MCF 10A (cell line): Measurements from ENCODE around the gene ANO6. TPM values are rescaled to one million over a fixed set of nuclear protein-coding genes. Genes with fewer than 3 reads are reported as not detected.

Source experiments
- BruUV-seq: library from RNA; stranded (reverse); fragments of 400-500 nt; replicated peaks from 2 replicates; lab custom pipeline; 2021; lab: Mats Ljungman, UMichigan
- CTCF ChIA-PET: fragments of 300-600 bp; sonication (Branson Sonifier 250); formaldehyde crosslinking; extraction: SDS; loops from one replicate; lab custom pipeline; 2021; ENCODE audit warnings: antibody characterized with exemption, inconsistent platforms; lab: Yijun Ruan, JAX
- POLR2A ChIA-PET: fragments of 300-600, 350-650 bp; sonication (Branson Sonifier 250); formaldehyde crosslinking; extraction: SDS; loops from one replicate; lab custom pipeline; 2020; ENCODE audit warnings: antibody characterized with exemption, inconsistent platforms; lab: Yijun Ruan, JAX
- DNase-seq: peaks from one replicate; pipeline ENCODE4 v3.0.0-alpha.2; 2018; ENCODE audit not compliant: unreplicated experiment
- H3K27ac Mint-ChIP-seq: one replicate; pipeline ENCODE4 v1.8.0; 2022; ENCODE audit warnings: mild to moderate bottlenecking, low read depth, mixed read lengths; ENCODE audit not compliant: unreplicated experiment
- H3K27me3 Mint-ChIP-seq: one replicate; pipeline ENCODE4 v1.8.0; 2022; ENCODE audit warnings: mixed read lengths; ENCODE audit not compliant: insufficient read depth, unreplicated experiment
- H3K36me3 Mint-ChIP-seq: one replicate; pipeline ENCODE4 v1.8.0; 2022; ENCODE audit warnings: mild to moderate bottlenecking, moderate library complexity, mixed read lengths; ENCODE audit not compliant: insufficient read depth, unreplicated experiment
- H3K4me1 Mint-ChIP-seq: one replicate; pipeline ENCODE4 v1.8.0; 2022; ENCODE audit warnings: mixed read lengths; ENCODE audit not compliant: insufficient read depth, unreplicated experiment
- H3K4me3 Mint-ChIP-seq: one replicate; pipeline ENCODE4 v1.8.0; 2022; ENCODE audit warnings: mild to moderate bottlenecking, moderate library complexity, mixed read lengths; ENCODE audit not compliant: unreplicated experiment
- H3K9me3 Mint-ChIP-seq: one replicate; pipeline ENCODE4 v1.8.0; 2022; ENCODE audit warnings: mixed read lengths; ENCODE audit not compliant: unreplicated experiment
- CTCF ChIP-seq: fragments of 200-600 bp; IDR thresholded peaks from one replicate; pipeline ENCODE4 v1.8.0; 2022; ENCODE audit warnings: antibody characterized with exemption, mild to moderate bottlenecking; ENCODE audit not compliant: unreplicated experiment
- intact Hi-C: fragments of 100-400 bp; cut with micrococcal nuclease; formaldehyde crosslinking; loops from 2 replicates; pipeline ENCODE4 v1.14.1; 2022
- total RNA-seq: library from RNA; stranded (reverse); gene quantifications from 2 replicates; pipeline ENCODE4 v1.2.3, GENCODE V29; 2022

The ANO6 gene
- total RNA-seq, 1 experiment from 2014 or later = 25.4 TPM

DNA sequence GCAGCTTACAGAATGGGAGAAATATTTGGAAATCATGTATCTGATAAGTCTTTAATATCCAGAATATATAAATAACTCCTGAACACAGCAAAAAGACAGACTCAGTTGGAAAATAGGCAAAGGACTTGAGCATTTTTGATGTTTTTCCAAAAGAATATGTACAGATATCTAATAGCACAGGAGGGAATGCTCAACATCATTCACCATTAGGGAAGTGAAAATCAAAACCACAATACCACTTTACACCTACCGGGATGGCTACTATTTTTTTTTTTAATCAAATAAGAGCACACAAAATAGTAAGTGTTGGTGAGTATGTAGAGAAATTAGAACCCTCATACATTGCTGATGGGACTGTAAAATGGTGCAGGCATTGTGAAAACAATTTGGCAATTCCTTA, 75.6 kb downstream of the ANO6 start:
- POLR2A ChIA-PET = interaction anchor here (1.8 to 2.4 kb wide), 5 partner anchors 10 to 437 kb away, joined by 7 to 31 read pairs (median 12); partner anchors contain the start of gene ANO6

GRCh38 chr12:45292486-45293195, 76.7 kb downstream of the ANO6 start:
- DNase-seq = no peak
- peak overlapping the region; percentile 35 for H3K27ac Mint-ChIP-seq
- H3K9me3 Mint-ChIP-seq = no peaks in the 10 kb centered on the region
- no peaks in the 10 kb centered on the region for H3K36me3 Mint-ChIP-seq
- H3K4me1 Mint-ChIP-seq = peaks cover 18% of the 10 kb centered on the region
- H3K4me3 Mint-ChIP-seq = no peak overlapping the region
- ChIA-PET POLR2A (interaction anchor here (0.7 to 1.6 kb wide), 3 partner anchors 24 to 1271 kb away, joined by 3 to 6 read pairs (median 3); no protein-coding TSS in a partner anchor), CTCF (no interaction called here)
- no peak for TF ChIP-seq CTCF
- no peaks in the 10 kb centered on the region for H3K27me3 Mint-ChIP-seq
- intact Hi-C loops = no loop called here
- no TSS peak for BruUV-seq

More for the DNA sequence above, 75.6 kb downstream of the ANO6 start:
- no TSS peak for BruUV-seq
- CTCF ChIA-PET = interaction anchor here (2.8 kb wide), 1 partner anchor 23 kb away, joined by 11 read pairs; no protein-coding TSS in a partner anchor
- no peaks in the 10 kb centered on the region for H3K27me3 Mint-ChIP-seq
- H3K4me1 Mint-ChIP-seq = peaks cover 18% of the 10 kb centered on the region
- no peak overlapping the region for H3K4me3 Mint-ChIP-seq
- no peaks in the 10 kb centered on the region for H3K36me3 Mint-ChIP-seq
- intact Hi-C loops = no loop called here
- DNase-seq = no peak
- no peak overlapping the region for H3K27ac Mint-ChIP-seq
- TF ChIP-seq CTCF = no peak
- no peaks in the 10 kb centered on the region for H3K9me3 Mint-ChIP-seq

- Mint-ChIP-seq H3K9me3 (no peaks in the 10 kb centered on the region), H3K27ac (peak overlapping the region; percentile 31), H3K4me1 (peaks cover 24% of the 10 kb centered on the region), H3K4me3 (no peak overlapping the region), H3K36me3 (no peaks in the 10 kb centered on the region), H3K27me3 (no peaks in the 10 kb centered on the region)
- TF ChIP-seq CTCF = no peak
- DNase-seq = no peak
- no TSS peak for BruUV-seq
- intact Hi-C loops = no loop called here
- ChIA-PET POLR2A (interaction anchor here (1.8 kb wide), 1 partner anchor 79 kb away, joined by 5 read pairs; the partner anchor contains the start of gene ANO6), CTCF (interaction anchor here (1.0 kb wide), 1 partner anchor 84 kb away, joined by 4 read pairs; no protein-coding TSS in a partner anchor)
Observed at GRCh38 chr12:45294906-45295305, 79.0 kb downstream of the ANO6 start.

GRCh38 chr12:45296046-45296586, 80.2 kb downstream of the ANO6 start:
- no peaks in the 10 kb centered on the region for H3K36me3 Mint-ChIP-seq
- no peak overlapping the region for H3K27ac Mint-ChIP-seq
- no peaks in the 10 kb centered on the region for H3K27me3 Mint-ChIP-seq
- no peak overlapping the region for H3K4me3 Mint-ChIP-seq
- H3K9me3 Mint-ChIP-seq = no peaks in the 10 kb centered on the region
- intact Hi-C loops = no loop called here
- peaks cover 13% of the 10 kb centered on the region for H3K4me1 Mint-ChIP-seq
- BruUV-seq = no TSS peak
- ChIA-PET CTCF (interaction anchor here (1.0 kb wide), 1 partner anchor 81 kb away, joined by 3 read pairs; no protein-coding TSS in a partner anchor), POLR2A (interaction anchor here (0.5 to 1.8 kb wide), 5 partner anchors 8 to 1995 kb away, joined by 3 to 5 read pairs (median 3); partner anchors contain the start of gene ANO6)
- no peak for DNase-seq
- no peak for TF ChIP-seq CTCF
